HG02973 (cell line): Measurements from ENCODE around the gene ZNF135.

ENCODE experiments used
- ATAC-seq: cut with Tn5 transposase; IDR thresholded peaks from one replicate; pipeline ENCODE4 v1.9.1; 2021; ENCODE audit warnings: moderate library complexity; ENCODE audit not compliant: unreplicated experiment

ZNF135 gene

GRCh38 chr19:58046856-58047255, 12.2 kb upstream of the ZNF135 start:
- no peak for ATAC-seq

GRCh38 chr19:58047672-58048071, 11.4 kb upstream of the ZNF135 start:
- ATAC-seq: no peak

GRCh38 chr19:58052256-58052655, 6.8 kb upstream of the ZNF135 start:
- no peak for ATAC-seq

DNA sequence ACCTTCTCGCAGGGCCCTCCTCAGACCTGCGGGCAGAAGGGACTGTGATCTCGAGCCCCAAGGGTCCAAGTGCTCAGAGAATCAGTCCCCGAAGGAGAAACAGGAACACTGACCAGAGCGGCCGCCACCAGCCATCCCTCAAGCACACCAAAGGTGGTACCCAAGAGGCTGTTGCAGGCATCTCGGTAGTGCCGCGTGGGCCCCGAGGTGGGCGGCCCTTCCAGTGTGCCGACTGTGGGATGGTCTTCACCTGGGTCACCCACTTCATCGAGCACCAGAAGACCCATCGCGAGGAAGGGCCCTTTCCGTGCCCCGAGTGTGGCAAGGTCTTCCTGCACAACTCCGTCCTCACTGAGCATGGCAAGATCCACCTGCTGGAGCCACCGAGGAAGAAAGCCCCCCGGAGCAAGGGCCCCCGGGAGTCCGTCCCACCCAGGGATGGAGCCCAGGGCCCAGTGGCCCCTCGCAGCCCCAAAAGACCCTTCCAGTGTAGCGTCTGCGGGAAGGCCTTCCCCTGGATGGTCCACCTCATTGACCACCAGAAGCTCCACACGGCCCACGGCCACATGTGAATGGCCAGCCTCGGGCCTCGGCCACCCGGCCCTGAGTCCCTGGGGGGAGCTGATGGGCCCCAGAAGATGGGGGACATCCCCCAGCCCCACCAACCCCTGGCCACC, 5.5 kb upstream of the ZNF135 start:
- ATAC-seq: no peak

- ATAC-seq: no peak
These were observed 3.9 kb upstream of the ZNF135 start for GRCh38 chr19:58054901-58055874.

GRCh38 chr19:58056261-58056660, 2.8 kb upstream of the ZNF135 start:
- ATAC-seq: no peak

DNA sequence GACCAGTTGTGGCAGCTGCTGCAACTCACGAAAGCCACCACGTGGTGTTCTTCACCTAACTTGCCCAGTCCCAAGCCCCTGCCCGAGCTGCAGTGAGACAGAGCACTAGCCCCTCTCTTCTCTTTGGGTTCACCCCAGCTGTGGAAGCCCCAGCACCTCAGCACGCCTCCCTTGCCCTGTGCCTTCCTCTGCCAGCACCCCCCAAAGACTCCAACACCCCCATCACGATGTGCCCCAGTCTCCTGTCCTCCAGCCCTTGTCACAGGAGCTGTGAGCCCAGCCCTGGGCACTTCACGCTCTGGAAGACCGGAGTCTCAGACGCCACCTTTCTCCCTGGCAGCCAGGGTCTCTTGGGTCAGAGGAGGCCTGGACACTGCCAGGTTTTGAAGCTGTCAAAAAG, 2.2 kb upstream of the ZNF135 start:
- ATAC-seq: no peak

DNA sequence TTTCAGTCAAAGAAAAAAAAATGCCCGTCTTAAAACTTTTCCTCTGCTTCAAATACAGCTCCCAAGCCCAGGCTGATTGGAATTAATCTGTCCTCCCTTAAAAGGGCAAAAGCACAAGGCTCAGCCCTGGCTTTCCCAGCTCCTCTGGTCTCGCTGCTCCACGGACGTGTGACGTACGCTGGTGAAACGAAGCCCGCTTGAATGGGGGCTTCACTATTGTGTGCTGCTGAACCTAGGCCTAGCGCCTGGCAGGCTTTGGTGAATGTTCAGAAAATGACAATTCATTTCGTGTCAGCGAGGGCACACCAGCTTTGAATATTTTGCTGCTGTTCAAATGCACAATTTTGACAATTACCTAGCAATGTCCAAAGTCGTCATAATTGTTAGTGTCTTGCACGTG, 615 bp upstream of the ZNF135 start:
- no peak for ATAC-seq

DNA sequence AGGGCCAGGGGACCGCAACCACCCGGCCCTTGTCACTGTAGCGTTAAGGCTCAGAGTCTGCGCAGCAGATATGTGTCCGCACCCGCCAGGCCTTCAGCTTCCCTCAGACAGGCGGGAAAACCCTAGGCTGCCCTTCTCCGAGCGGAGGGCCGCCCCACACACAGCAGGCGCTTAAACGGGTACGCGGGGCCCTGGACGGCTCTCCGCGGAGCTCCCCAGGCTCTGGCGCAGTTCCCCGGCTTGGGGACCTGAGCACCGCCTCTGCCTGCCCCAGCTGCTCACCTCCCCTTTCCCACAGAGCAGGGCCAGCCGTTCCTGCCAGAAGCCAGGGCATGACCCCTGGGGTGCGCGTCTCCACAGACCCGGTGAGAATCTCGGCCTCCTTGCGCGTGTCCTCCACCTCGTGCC, 593 bp downstream of the ZNF135 start:
- no peak for ATAC-seq

GRCh38 chr19:58060231-58060630, 1.1 kb downstream of the ZNF135 start:
- ATAC-seq: no peak

- no peak for ATAC-seq
These were observed 4.6 kb downstream of the ZNF135 start for GRCh38 chr19:58063712-58064111.

DNA sequence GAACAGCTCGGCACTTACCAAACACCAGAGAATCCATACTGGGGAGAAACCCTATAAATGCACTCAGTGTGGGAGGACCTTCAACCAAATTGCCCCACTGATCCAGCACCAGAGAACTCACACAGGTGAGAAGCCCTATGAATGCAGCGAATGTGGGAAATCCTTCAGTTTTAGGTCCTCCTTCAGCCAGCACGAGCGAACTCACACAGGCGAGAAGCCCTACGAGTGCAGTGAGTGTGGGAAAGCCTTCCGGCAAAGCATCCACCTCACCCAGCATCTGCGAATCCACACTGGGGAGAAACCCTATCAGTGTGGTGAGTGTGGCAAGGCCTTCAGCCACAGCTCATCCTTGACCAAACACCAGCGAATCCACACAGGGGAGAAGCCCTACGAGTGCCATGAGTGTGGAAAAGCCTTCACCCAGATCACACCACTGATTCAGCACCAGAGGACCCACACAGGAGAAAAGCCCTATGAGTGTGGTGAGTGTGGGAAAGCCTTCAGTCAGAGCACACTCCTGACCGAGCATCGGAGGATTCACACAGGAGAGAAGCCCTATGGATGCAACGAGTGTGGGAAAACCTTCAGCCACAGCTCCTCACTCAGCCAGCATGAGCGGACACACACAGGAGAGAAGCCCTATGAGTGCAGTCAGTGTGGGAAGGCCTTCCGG, 8.3 kb downstream of the ZNF135 start:
- no peak for ATAC-seq

DNA sequence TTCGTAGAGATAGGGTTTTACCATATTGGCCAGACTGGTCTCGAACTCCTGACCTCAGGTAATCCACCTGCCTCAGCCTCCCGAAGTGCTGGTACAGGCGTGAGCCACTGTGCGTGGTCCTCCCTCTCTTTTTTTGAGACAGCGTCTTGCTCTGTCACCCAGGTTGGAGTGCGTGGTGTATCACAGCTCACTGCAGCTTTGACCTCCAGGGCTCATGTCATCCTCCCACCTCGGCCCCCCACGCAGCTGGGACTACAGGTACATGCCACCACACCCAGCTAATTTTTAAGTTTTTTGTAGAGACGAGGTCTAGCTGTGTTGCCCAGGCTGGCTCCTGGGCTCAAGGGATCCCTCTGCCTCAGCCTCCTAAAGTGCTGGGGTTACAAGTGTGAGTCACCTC, 20.7 kb downstream of the ZNF135 start:
- no peak for ATAC-seq

GRCh38 chr19:58083021-58083420, 23.9 kb downstream of the ZNF135 start:
- ATAC-seq: no peak

GRCh38 chr19:58084596-58085347, 25.7 kb downstream of the ZNF135 start:
- no peak for ATAC-seq

GRCh38 chr19:58085348-58085875, 26.3 kb downstream of the ZNF135 start:
- no peak for ATAC-seq

- no peak for ATAC-seq
These were observed 28.0 kb downstream of the ZNF135 start for GRCh38 chr19:58086825-58087710.

DNA sequence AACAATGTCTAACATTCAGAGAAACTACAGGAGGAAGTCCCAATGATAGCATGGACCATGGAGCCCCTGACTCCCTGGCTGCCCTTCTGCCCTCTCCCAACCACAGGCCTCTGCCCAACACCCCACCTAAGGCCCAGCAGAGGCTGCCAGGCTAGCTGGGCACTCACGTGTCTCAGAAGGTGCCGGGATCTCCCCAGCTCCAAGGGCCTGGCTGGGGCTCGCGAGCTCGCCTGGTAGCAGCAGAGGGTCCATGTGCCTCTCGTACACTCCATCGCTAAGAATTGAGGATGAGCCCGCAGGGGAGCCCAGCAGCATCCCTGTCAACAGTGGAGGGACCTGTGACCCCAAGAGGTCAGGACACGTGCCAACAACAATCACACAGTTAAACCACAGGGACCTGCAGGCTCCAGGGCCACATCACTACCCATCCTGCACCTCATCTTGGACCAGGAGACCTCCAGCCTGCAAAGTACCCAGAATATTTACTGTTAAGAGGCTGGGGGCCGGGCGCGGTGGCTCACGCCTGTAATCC, 29.5 kb downstream of the ZNF135 start:
- ATAC-seq: no peak

- no peak for ATAC-seq
These were observed 30.8 kb downstream of the ZNF135 start for GRCh38 chr19:58089846-58090245.
